ENCODE data around the gene PLEKHH2.

GRCh38 chr2:43724728-43725526 lies 87.9 kb downstream of the PLEKHH2 start:
- no peak for TF ChIP-seq POLR2A (IDR thresholded peaks at IDR 0.05)
- no peak for TF ChIP-seq CTCF (IDR thresholded peaks at IDR 0.05)

Data from Peyer's patch (tissue), 4 donors.